Panc1 (cell line): ENCODE measurements around the gene ALK. TPM values are rescaled to one million over a fixed set of nuclear protein-coding genes. Genes with fewer than 3 reads are reported as not detected.

ENCODE experiments used
- ATAC-seq: fragments of 200-7000 bp; cut with Tn5 transposase; 2 replicates; pipeline ENCODE4 v1.9.1; 2020; ENCODE audit warnings: mild to moderate bottlenecking, moderate library complexity
- BruUV-seq: library from RNA; stranded (reverse); fragments of 400-500 nt; replicated peaks from 2 replicates; lab custom pipeline; 2021; lab: Mats Ljungman, UMichigan
- CTCF ChIA-PET: fragments of 300-600 bp; sonication (Branson Sonifier 250); formaldehyde crosslinking; loops from one replicate; lab custom pipeline; 2022; ENCODE audit warnings: antibody characterized with exemption; lab: Charles Lee
- POLR2A ChIA-PET: fragments of 300-600 bp; sonication (Branson Sonifier 250); formaldehyde crosslinking; loops from one replicate; lab custom pipeline; 2022; ENCODE audit warnings: antibody characterized with exemption; lab: Charles Lee
- DNase-seq: peaks from one replicate; pipeline ENCODE4 v3.0.0-alpha.2; 2010; ENCODE audit warnings: low read depth, low spot score
- H3K27ac ChIP-seq: 2 replicates; pipeline ENCODE4 v1.5.1; 2011; ENCODE audit warnings: mild to moderate bottlenecking, low read length, inconsistent platforms
- H3K27me3 ChIP-seq: fragments of 200-500 bp; sonication (Bioruptor generic); 2 replicates; pipeline ENCODE4 v1.6.0; 2014; ENCODE audit warnings: low read length, inconsistent platforms; ENCODE audit not compliant: control insufficient read depth, insufficient read depth
- H3K36me3 ChIP-seq: fragments of 200-500 bp; sonication (Bioruptor generic); 2 replicates; pipeline ENCODE4 v1.5.1; 2014; ENCODE audit warnings: inconsistent platforms, mild to moderate bottlenecking, low read length, moderate library complexity; ENCODE audit not compliant: control insufficient read depth, insufficient read depth
- H3K4me1 ChIP-seq: 2 replicates; pipeline ENCODE4 v1.5.1; 2011; ENCODE audit warnings: inconsistent platforms, mild to moderate bottlenecking, low read length, moderate library complexity; ENCODE audit not compliant: control insufficient read depth, insufficient read depth
- H3K4me3 ChIP-seq, 2 experiments: 2 replicates each; pipeline ENCODE4 v1.5.1; 2011 to 2012; ENCODE audit warnings: low read depth in 2 of 2, low read length in 2 of 2, mild to moderate bottlenecking in 2 of 2, inconsistent platforms in 1 of 2, moderate library complexity in 1 of 2
- H3K9me3 ChIP-seq: fragments of 200-500 bp; sonication (Bioruptor generic); 2 replicates; pipeline ENCODE4 v1.5.1; 2014; ENCODE audit warnings: low read depth, mild to moderate bottlenecking, inconsistent platforms, low read length, moderate library complexity; ENCODE audit not compliant: control insufficient read depth, insufficient read depth
- POLR2AphosphoS5 ChIP-seq: IDR thresholded peaks from 2 replicates; pipeline ENCODE4 v1.6.1; 2012; ENCODE audit warnings: mild to moderate bottlenecking, low read depth, low read length, moderate library complexity
- SIN3A ChIP-seq: IDR thresholded peaks from 2 replicates; pipeline ENCODE4 v1.6.1; 2012; ENCODE audit warnings: low read depth, mild to moderate bottlenecking, low read length, moderate library complexity, borderline replicate concordance; ENCODE audit not compliant: insufficient read depth
- TCF7L2 ChIP-seq: IDR thresholded peaks from 2 replicates; pipeline ENCODE4 v1.6.1; 2011; ENCODE audit warnings: mild to moderate bottlenecking, low read depth, low read length, inconsistent platforms
- in situ Hi-C: cut with HindIII; loops from 2 replicates; pipeline ENCODE4 v1.10.0; 2016; ENCODE audit warnings: low sequenced_read_pairs, low pct_unique_long_range_greater_than_20kb
- intact Hi-C: fragments of 100-400 bp; cut with micrococcal nuclease; formaldehyde crosslinking; loops from one replicate; pipeline ENCODE4 v1.10.0; 2022; ENCODE audit not compliant: unreplicated experiment
- total RNA-seq: library from RNA; stranded (reverse); gene quantifications from one replicate; pipeline ENCODE4 v1.2.1, GENCODE V29; 2021; ENCODE audit not compliant: unreplicated experiment
- TF ChIP-seq, protein P1 (sequence below), 2 experiments: IDR thresholded peaks; 2 replicates each; pipeline ENCODE4 v1.6.1; 2011 to 2012; ENCODE audit warnings: low read depth in 2 of 2, control low read depth in 1 of 2, low read length in 1 of 2, mild to moderate bottlenecking in 1 of 2, moderate library complexity in 1 of 2; ENCODE audit not compliant: insufficient read depth in 1 of 2
- TF ChIP-seq, protein P2 (sequence below): fragments of 450-650 bp; IDR thresholded peaks from 2 replicates; pipeline ENCODE4 v1.5.1; 2017; ENCODE audit warnings: mild to moderate bottlenecking

ALK gene
- total RNA-seq, 1 experiment from 2014 or later: not detected

DNA sequence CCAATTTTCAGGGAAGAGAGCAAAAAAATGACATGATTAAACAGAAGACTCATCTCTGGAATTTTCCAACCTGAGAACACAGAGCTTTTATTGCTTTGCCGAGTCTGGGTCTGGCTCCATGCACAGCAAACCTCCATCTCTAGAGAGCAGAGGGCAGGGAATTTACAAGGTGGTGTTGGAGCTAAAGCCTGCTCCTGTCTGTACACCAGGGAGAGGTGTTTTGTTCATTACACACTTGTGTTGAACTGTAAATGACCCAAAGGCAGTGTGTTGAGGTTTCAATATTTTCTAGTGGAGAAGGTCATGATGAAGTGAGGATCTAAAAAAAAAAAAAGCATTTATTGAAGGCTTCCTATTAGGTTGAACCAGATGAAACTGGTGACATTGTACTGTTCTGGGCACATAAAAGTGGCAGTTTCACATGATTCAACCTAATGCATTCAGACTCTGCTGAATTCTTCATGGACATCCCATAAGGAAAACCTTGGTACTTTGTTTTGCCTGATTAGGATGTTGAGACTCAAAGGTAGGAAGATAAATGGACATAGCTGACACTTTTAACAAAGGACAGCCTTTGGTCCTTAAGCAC lies 567.9 kb downstream of the ALK start:
- DNase-seq (no peak), ATAC-seq (no peak)
- BruUV-seq: no TSS peak
- ChIA-PET POLR2A (no interaction called here), CTCF (no interaction called here)
- Histone ChIP-seq H3K4me3 (no peak overlapping the region), H3K27ac (no peak overlapping the region), H3K36me3 (no peaks in the 10 kb centered on the region), H3K27me3 (no peaks in the 10 kb centered on the region; the same call in none of the 2 replicates), H3K4me1 (no peaks in the 10 kb centered on the region), H3K9me3 (no peaks in the 10 kb centered on the region)
- intact Hi-C loops (no loop called here), in situ Hi-C loops (no loop called here)
- TF ChIP-seq, protein P1, sequence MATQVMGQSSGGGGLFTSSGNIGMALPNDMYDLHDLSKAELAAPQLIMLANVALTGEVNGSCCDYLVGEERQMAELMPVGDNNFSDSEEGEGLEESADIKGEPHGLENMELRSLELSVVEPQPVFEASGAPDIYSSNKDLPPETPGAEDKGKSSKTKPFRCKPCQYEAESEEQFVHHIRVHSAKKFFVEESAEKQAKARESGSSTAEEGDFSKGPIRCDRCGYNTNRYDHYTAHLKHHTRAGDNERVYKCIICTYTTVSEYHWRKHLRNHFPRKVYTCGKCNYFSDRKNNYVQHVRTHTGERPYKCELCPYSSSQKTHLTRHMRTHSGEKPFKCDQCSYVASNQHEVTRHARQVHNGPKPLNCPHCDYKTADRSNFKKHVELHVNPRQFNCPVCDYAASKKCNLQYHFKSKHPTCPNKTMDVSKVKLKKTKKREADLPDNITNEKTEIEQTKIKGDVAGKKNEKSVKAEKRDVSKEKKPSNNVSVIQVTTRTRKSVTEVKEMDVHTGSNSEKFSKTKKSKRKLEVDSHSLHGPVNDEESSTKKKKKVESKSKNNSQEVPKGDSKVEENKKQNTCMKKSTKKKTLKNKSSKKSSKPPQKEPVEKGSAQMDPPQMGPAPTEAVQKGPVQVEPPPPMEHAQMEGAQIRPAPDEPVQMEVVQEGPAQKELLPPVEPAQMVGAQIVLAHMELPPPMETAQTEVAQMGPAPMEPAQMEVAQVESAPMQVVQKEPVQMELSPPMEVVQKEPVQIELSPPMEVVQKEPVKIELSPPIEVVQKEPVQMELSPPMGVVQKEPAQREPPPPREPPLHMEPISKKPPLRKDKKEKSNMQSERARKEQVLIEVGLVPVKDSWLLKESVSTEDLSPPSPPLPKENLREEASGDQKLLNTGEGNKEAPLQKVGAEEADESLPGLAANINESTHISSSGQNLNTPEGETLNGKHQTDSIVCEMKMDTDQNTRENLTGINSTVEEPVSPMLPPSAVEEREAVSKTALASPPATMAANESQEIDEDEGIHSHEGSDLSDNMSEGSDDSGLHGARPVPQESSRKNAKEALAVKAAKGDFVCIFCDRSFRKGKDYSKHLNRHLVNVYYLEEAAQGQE (IDR thresholded peaks at IDR 0.05; ENCODE audit: insufficient read depth in 1 of 2, low read depth in 2 of 2, low read length in 1 of 2): no peak
- TF ChIP-seq POLR2AphosphoS5: no peak
- TF ChIP-seq SIN3A: no peak

DNA sequence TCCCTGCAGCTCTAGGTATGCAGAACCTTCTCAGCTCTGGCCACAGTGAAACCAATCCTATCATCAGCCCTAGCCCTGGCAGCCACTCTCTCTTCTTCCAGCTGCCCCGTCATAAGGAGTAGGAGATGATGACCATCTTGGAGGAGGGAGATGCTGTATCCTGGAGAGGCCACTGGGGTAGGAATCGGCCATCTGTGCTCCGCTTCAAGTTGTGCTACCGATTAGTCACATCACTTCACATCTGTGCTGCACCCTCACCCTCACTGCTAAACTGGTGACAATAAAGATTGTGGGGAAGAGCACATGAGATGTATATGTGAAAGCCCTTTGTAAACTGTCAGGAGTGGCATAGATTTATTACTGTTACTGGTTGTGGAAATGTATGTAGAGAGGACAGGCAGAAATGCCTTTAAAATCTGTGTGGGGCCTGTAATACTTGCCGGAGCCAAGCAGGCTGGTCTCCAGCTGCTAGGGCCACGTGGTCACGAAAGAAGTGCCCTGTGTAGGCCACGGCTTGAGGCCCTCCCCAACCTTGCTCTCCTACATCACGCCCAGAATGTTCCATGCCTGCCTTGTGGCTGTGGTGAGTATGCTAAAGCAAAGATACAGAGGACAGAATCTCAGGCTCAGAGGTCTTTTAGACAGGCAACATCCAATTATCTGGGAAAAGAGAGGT lies 569.3 kb downstream of the ALK start:
- no TSS peak for BruUV-seq
- POLR2A ChIA-PET: no interaction called here
- Histone ChIP-seq H3K36me3 (no peaks in the 10 kb centered on the region), H3K27me3 (peaks cover 4% of the 10 kb centered on the region), H3K4me3 (no peak overlapping the region), H3K4me1 (no peaks in the 10 kb centered on the region), H3K27ac (no peak overlapping the region), H3K9me3 (no peaks in the 10 kb centered on the region)
- no peak for DNase-seq
- no peak for ATAC-seq
- intact Hi-C loops (no loop called here), in situ Hi-C loops (no loop called here)
- CTCF ChIA-PET: no interaction called here
- TF ChIP-seq TCF7L2: no peak
- no peak for TF ChIP-seq POLR2AphosphoS5
- TF ChIP-seq, protein P2, sequence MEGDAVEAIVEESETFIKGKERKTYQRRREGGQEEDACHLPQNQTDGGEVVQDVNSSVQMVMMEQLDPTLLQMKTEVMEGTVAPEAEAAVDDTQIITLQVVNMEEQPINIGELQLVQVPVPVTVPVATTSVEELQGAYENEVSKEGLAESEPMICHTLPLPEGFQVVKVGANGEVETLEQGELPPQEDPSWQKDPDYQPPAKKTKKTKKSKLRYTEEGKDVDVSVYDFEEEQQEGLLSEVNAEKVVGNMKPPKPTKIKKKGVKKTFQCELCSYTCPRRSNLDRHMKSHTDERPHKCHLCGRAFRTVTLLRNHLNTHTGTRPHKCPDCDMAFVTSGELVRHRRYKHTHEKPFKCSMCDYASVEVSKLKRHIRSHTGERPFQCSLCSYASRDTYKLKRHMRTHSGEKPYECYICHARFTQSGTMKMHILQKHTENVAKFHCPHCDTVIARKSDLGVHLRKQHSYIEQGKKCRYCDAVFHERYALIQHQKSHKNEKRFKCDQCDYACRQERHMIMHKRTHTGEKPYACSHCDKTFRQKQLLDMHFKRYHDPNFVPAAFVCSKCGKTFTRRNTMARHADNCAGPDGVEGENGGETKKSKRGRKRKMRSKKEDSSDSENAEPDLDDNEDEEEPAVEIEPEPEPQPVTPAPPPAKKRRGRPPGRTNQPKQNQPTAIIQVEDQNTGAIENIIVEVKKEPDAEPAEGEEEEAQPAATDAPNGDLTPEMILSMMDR: no peak
- TF ChIP-seq SIN3A: no peak
- TF ChIP-seq, protein P1 (IDR thresholded peaks at IDR 0.05; ENCODE audit: insufficient read depth in 1 of 2, low read depth in 2 of 2, low read length in 1 of 2): no peak
